Endothelial cell of umbilical vein (primary cell): Measurements from ENCODE around the gene UNC93B1.

ENCODE experiments used
- EZH2 ChIP-seq: IDR thresholded peaks from 2 replicates; pipeline ENCODE4 v1.6.1; 2012; ENCODE audit warnings: borderline replicate concordance, low read depth, mild to moderate bottlenecking, moderate library complexity, low read length, inconsistent platforms; ENCODE audit not compliant: severe bottlenecking
- POLR2A ChIP-seq: IDR thresholded peaks from 2 replicates; pipeline ENCODE4 v1.6.1; 2012; ENCODE audit warnings: low read depth, mild to moderate bottlenecking, control low read depth, low read length
- TF ChIP-seq, protein P1 (sequence below), 2 donors: IDR thresholded peaks; 1 replicate in 1 of 2; 2 replicates in 1 of 2; pipeline ENCODE4 v1.5.1; 2011; ENCODE audit warnings: low read length in 2 of 2, mild to moderate bottlenecking in 2 of 2, moderate library complexity in 2 of 2, control low read depth in 1 of 2, inconsistent platforms in 1 of 2, low read depth in 1 of 2; ENCODE audit not compliant: insufficient read depth in 1 of 2; ENCODE audit errors: extremely low read depth in 1 of 2
- TF ChIP-seq, protein P2 (sequence below): IDR thresholded peaks from 2 replicates; pipeline ENCODE4 v1.6.1; 2011; ENCODE audit not compliant: insufficient read depth, insufficient read length

DNA sequence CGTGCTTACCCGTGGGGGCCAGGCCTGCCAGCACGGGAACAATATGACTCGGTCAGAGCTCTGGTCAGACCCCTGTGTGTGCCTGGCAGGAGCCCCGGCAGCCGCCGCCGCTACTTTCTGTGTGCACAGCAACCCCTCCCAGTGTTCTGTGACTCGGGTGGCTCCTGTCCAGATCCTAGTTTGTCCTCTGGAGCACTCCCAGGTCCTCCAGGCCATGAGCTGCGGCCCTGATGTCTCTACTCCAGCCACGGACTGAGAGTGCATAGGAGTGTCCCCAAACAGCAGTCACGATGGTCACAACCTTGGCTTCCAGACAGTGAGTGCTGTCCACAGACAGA, 29.8 kb upstream of the UNC93B1 start:
- no peak for TF ChIP-seq EZH2
- TF ChIP-seq, protein P1, sequence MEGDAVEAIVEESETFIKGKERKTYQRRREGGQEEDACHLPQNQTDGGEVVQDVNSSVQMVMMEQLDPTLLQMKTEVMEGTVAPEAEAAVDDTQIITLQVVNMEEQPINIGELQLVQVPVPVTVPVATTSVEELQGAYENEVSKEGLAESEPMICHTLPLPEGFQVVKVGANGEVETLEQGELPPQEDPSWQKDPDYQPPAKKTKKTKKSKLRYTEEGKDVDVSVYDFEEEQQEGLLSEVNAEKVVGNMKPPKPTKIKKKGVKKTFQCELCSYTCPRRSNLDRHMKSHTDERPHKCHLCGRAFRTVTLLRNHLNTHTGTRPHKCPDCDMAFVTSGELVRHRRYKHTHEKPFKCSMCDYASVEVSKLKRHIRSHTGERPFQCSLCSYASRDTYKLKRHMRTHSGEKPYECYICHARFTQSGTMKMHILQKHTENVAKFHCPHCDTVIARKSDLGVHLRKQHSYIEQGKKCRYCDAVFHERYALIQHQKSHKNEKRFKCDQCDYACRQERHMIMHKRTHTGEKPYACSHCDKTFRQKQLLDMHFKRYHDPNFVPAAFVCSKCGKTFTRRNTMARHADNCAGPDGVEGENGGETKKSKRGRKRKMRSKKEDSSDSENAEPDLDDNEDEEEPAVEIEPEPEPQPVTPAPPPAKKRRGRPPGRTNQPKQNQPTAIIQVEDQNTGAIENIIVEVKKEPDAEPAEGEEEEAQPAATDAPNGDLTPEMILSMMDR (IDR thresholded peaks at IDR 0.05; ENCODE audit: extremely low read depth in 1 of 2, insufficient read depth in 1 of 2, low read depth in 1 of 2, low read length in 2 of 2), result no peak
- TF ChIP-seq, protein P2, sequence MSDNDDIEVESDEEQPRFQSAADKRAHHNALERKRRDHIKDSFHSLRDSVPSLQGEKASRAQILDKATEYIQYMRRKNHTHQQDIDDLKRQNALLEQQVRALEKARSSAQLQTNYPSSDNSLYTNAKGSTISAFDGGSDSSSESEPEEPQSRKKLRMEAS, result no peak
- no peak for TF ChIP-seq POLR2A
